AG09309 (cell line): ENCODE results near the gene NDE1.
"Not testable (repeated sequence)": the region's sequence is repeated elsewhere in the genome, so short reads cannot be mapped to it uniquely, and the experiment has no call there.

Source experiments
- DNase-seq: peaks from one replicate; pipeline ENCODE4 v3.0.0-alpha.2; 2010; ENCODE audit warnings: low read depth
- H3K4me3 ChIP-seq: 2 replicates; pipeline ENCODE4 v1.5.1; 2011; ENCODE audit warnings: mild to moderate bottlenecking, low read depth, low read length, moderate library complexity; ENCODE audit not compliant: control insufficient read depth
- TF ChIP-seq, protein P1 (sequence below): IDR thresholded peaks from 2 replicates; pipeline ENCODE4 v1.5.1; 2011; ENCODE audit warnings: mild to moderate bottlenecking, low read depth, low read length, inconsistent platforms; ENCODE audit not compliant: insufficient read depth, control insufficient read depth; ENCODE audit errors: missing control alignments

The NDE1 gene

GRCh38 chr16:15671530-15672117 is 21.6 kb downstream of the NDE1 start:
- TF ChIP-seq, protein P1, sequence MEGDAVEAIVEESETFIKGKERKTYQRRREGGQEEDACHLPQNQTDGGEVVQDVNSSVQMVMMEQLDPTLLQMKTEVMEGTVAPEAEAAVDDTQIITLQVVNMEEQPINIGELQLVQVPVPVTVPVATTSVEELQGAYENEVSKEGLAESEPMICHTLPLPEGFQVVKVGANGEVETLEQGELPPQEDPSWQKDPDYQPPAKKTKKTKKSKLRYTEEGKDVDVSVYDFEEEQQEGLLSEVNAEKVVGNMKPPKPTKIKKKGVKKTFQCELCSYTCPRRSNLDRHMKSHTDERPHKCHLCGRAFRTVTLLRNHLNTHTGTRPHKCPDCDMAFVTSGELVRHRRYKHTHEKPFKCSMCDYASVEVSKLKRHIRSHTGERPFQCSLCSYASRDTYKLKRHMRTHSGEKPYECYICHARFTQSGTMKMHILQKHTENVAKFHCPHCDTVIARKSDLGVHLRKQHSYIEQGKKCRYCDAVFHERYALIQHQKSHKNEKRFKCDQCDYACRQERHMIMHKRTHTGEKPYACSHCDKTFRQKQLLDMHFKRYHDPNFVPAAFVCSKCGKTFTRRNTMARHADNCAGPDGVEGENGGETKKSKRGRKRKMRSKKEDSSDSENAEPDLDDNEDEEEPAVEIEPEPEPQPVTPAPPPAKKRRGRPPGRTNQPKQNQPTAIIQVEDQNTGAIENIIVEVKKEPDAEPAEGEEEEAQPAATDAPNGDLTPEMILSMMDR = no peak
- no peak overlapping the region for H3K4me3 ChIP-seq
- no peak for DNase-seq

DNA sequence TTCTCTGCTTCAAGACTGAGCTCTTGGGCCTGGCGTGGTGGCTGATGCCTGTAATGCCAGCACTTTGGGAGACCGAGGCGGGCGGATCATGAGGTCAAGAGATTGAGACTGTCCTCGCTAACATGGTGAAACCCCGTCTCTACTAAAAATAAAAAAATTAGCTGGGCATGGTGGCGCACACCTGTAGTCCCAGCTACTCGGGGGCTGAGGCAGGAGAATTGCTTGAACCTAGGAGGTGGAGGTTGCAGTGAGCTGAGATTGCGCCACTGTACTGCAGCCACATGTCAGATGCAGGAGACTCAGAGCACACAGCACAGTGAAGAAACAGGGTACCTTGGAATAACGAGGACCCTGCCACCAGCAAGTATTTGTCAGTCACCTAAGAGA is 22.1 kb downstream of the NDE1 start:
- H3K4me3 ChIP-seq, DNase-seq: not testable (repeated sequence)

- TF ChIP-seq, protein P1 = no peak
- H3K4me3 ChIP-seq = no peak overlapping the region
- peak; percentile 92 for DNase-seq
Measured at GRCh38 chr16:15672514-15673167, 22.6 kb downstream of the NDE1 start.

DNA sequence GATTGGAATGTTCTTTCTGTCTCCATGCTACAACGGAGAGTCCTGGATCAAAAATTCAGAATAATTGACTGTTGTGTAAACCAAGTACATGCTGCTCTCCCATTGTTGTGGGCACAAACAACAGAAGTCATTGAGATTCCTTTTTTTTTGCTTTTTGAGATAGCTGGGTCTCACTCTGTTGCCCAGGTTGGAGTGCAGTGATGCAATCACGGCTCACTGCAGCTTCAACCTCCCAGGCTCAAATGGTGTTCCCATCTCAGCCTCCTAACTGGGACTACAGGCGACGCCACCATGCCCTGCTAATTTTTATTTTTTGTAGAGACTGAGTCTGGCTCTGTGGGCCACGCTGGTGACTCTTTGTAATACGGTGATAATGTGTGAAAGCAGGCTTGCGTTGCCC is 24.5 kb downstream of the NDE1 start:
- no peak for DNase-seq
- TF ChIP-seq, protein P1 = no peak

GRCh38 chr16:15676506-15676905 is 26.5 kb downstream of the NDE1 start:
- no peak for DNase-seq
- no peak overlapping the region for H3K4me3 ChIP-seq
- TF ChIP-seq, protein P1 = no peak

More for the DNA sequence above, 24.5 kb downstream of the NDE1 start:
- H3K4me3 ChIP-seq = no peak overlapping the region

GRCh38 chr16:15677447-15677846 is 27.4 kb downstream of the NDE1 start:
- TF ChIP-seq, protein P1 = no peak
- H3K4me3 ChIP-seq = no peak overlapping the region
- DNase-seq = no peak

- no peak overlapping the region for H3K4me3 ChIP-seq
- TF ChIP-seq, protein P1 = peak; percentile 47
- no peak for DNase-seq
Measured at GRCh38 chr16:15682105-15682570, 32.1 kb downstream of the NDE1 start.
